Inflammatory macrophage (primary cell): ENCODE data around the gene IGDCC3.
"Not testable (repeated sequence)": the region's sequence is repeated elsewhere in the genome, so short reads cannot be mapped to it uniquely, and the experiment has no call there.

ENCODE experiments used
- DNase-seq, 2 donors: peaks; one replicate each; pipeline ENCODE4 v3.0.0-alpha.2; 2020 to 2022

IGDCC3 gene

GRCh38 chr15:65405791-65406423, 28.1 kb upstream of the IGDCC3 start:
- no peak for DNase-seq

DNA sequence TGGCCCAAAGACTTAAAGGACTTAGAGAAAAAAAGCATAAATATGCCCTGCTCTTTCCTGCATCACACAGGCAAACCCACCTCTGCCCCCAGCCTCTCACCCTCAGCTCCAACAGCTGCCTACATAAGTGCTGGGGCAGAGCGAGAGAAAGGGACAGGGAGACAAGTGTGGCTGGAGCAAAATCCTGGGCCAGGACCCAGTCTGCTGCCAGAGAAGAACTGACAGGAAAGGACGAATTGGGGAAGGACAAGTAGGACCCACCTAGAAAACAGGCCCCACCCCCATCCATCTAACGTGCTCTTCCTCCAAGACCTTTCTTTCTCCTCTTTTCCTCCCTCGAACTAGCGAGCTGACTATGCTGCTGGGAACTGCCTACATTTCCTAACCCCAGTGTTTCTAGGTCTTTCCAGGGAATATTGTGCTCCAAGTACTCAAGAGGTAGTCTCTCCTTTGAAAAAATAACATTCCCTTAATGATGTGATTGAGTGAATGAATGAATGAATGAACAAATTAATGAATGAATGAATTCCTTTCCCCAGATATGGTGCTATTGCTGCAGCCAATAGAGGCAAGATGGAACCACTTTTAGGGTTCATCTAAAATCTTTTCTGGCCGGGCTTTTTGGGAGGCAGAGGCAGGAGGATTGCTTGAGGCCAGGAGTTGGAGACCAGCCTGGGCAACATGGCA, 26.5 kb upstream of the IGDCC3 start:
- no peak for DNase-seq

DNA sequence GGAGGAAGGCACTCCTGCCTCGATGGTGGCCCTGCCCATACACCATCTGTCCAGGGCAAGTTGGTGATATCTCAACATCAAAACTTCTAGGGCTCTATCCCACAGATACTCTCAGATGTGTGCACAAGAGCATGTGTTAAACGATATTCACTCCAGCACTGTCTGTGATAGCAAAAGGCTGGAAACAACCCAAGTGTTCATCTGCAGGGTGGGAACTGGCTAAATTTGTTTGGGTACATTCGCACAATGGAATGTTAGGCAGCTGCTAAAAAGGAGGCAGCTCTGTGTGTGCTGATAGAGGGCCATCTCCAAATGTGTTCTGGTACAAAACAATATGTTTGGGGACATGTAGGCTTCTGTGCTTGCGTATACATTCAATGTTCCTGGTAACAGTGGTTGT, 25.2 kb upstream of the IGDCC3 start:
- DNase-seq = no peak

GRCh38 chr15:65401611-65402240, 23.9 kb upstream of the IGDCC3 start:
- no peak for DNase-seq

DNA sequence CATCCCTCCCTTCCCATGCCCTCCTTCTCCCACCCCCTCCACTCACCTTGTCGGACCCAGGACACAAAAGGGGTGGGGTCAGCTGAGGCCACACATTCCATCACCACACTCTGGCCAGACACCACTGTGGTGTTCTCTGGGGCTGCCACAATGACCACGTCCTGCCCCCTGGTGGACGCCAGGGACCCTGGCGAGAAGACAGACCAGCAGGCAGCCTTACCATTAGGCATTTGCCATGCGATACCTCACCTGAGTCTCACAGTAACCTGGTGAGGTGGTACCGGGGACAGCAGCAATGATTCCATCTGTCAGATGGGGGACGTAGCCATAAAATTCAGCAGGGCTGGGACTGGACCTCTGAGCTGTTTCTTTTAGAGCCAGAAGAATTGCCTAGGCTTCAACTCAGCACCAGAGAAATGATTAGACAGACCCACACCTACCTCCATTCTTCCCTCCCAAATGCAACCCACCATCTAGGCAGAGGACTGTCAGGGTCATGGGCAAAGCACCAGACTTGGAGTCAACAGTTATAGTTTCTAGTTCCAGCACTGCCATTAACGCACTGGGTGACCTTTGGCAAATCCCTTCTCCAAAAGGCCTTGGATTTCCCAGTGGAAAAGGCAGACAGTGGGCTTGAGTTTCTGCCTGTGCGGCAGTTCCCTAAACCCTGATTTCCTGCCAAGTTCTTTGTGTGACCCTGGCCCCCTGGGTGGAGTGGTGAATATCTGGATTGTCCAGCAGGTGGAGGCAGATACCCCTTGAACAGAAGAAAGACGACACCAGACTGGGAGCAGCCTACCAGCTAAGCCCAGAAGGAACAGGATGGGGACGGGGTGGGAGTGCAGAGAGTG, 23.2 kb upstream of the IGDCC3 start:
- DNase-seq = peak; percentile 42 to 58

DNA sequence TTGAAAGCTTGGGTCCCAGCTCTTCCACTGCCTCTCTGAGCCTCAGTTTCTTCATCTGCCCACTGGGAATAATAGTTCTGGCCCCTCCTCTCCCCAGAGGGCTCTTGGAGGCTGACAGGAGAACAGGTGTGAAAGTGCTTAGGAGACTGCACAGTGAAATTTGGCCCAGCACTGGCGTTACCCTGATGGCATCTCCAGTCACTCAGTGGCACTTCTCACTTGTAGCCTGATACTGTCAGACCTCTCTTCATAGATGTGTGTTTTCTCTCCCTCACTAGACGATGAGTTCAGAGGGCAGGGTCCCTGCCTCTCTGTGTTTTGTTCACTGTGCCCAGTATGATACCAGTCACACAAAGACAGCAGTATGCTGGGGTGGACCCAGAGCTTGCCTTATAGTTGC, 22.2 kb upstream of the IGDCC3 start:
- no peak for DNase-seq

GRCh38 chr15:65399001-65399706, 21.4 kb upstream of the IGDCC3 start:
- no peak for DNase-seq

DNA sequence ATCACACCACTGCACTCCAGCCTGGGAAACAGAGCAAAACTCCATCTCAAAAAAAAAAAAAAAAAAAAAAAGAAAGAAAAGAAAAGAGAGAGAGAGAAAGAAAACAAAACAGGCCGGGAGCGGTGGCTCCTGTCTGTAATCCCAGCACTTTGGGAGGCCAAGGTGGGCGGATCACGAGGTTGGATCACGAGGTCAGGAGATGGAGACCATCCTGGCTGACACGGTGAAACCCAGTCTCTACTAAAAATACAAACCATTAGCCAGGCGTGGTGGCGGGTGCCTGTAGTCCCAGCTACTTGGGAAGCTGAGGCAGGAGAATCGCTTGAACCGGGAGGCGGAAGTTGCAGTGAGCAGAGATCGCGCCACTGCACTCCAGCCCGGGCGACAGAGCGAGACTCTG, 20.7 kb upstream of the IGDCC3 start:
- not testable (repeated sequence) for DNase-seq

DNA sequence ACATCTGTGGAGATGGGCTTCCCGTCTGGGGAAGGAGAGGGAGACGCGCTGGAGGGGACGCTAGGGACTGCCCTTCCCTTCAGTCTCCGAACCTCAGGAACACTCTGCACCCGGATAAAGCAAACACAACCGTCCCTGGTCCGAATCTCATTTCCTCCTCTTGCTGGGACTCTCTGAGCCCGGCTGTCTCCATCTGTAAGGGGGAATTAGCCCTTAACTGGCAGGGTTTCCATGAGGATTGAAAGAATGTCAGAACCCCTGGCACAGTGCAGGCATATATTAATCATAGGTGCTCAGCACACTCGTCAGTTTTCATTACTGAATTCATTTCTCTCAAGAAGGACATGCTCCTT, 19.1 kb upstream of the IGDCC3 start:
- DNase-seq = no peak

DNA sequence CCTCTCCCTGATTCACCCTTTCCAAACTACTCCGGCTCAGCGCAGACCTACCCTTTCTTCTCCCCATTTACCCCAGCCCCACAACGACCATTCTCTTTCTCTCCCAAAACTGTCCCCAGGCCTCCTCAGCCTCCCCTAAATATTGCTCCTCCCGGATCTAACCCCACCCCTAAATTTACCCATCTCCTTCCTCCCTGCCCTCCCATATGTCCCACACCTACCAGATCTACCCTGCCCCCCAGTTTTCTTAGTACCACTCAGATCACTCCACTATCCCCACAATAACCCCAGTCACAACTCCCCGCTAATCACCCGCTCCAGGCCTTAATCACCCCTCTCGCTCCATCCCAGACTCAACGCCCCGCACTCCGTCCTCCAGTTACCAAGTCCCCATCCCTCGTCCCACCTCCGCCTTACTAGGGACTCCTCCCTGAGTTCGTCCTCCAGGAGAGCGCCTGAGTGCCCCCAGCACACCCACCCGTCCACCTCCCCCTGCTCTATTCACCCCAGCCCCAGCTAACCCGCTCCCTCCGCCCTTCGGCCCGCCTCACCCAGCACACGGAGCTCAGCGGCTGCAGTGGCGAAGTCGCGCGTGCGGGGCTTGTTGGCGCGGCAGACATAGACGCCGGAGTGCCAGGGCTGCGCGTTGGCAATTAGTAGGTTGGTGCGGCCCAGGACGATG, 18.6 kb upstream of the IGDCC3 start:
- no peak for DNase-seq

GRCh38 chr15:65395567-65396202, 17.9 kb upstream of the IGDCC3 start:
- no peak for DNase-seq

DNA sequence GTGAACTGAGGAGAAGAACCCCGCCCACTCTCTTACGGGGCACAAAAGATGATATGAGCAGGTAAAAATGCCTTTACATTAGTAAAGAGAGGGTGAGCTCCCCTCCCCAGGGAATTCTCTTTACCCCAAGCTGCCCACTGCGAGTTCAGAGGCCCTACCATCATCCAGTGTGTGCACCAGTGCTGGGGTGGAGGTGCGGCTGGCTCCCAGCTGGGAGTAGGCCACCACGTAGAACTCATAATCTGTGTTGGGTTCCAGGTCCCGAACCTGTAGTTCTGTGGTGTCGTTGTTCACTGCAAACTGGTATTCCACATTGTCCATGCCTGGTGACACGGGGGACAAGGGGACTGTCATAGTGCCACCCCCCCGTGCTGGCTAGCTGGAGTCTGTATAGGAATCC, 17.1 kb upstream of the IGDCC3 start:
- no peak for DNase-seq

- DNase-seq = no peak
Measured at GRCh38 chr15:65394280-65394789, 16.5 kb upstream of the IGDCC3 start.

- DNase-seq = no peak
Measured at GRCh38 chr15:65393557-65393956, 15.8 kb upstream of the IGDCC3 start.

- no peak for DNase-seq
Measured at GRCh38 chr15:65393091-65393490, 15.3 kb upstream of the IGDCC3 start.

DNA sequence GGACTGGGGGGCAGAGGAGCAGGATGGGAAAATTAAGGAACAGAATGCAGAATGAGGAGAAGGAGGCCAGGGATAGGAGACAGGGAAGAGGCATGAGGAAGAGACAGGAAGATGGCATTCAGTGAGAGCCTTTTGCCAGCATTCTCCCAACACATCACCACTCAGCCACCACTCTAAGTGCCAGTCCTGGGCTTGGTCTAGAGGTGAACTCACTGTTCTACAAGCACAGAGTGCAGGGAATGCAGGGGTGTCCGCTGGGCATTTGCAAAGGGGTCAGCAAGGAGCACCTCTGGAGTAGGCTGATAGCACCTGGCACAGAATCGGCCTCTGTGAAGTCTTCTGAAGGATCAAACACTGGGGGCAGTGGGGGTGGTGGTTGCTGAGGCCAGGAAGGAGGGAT, 14.6 kb upstream of the IGDCC3 start:
- DNase-seq = no peak

- no peak for DNase-seq
Measured at GRCh38 chr15:65391732-65392131, 13.9 kb upstream of the IGDCC3 start.

GRCh38 chr15:65390447-65390846, 12.6 kb upstream of the IGDCC3 start:
- no peak for DNase-seq

GRCh38 chr15:65389226-65389625, 11.4 kb upstream of the IGDCC3 start:
- DNase-seq = no peak

GRCh38 chr15:65388306-65389080, 10.7 kb upstream of the IGDCC3 start:
- DNase-seq = no peak

DNA sequence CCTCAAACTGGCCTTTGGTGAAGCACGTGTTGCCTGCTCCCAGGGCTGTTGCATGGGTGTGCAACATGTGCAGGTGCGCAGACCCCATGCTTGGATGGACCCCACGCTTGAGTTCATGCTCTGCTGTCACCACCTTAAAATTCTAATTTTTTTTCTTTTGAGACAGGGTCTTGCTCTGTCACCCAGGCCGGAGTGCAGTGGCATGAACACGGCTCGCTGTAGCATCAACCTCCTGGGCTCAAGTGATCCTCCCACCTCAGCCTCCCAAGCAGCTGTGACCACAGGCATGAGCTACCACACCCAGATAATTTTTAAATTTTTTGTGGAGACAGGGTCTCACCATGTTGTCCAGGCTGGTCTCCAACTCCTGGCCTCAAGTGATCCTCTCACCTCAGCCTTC, 9.1 kb upstream of the IGDCC3 start:
- DNase-seq = no peak
